GM12872 (cell line): Measurements from ENCODE around the gene MAMDC4.

Experiments used
- CTCF ChIP-seq: IDR thresholded peaks from 3 replicates; pipeline ENCODE4 v1.5.1; 2011; ENCODE audit warnings: low read depth, mild to moderate bottlenecking, low read length, moderate library complexity; ENCODE audit not compliant: insufficient read depth

MAMDC4 gene

GRCh38 chr9:136851941-136852663, at the start of gene MAMDC4:
TSS of gene MAMDC4 (plus strand) at chr9:136852346. CDS start at chr9:136852417, 71 bp downstream.
- no peak for TF ChIP-seq CTCF

DNA sequence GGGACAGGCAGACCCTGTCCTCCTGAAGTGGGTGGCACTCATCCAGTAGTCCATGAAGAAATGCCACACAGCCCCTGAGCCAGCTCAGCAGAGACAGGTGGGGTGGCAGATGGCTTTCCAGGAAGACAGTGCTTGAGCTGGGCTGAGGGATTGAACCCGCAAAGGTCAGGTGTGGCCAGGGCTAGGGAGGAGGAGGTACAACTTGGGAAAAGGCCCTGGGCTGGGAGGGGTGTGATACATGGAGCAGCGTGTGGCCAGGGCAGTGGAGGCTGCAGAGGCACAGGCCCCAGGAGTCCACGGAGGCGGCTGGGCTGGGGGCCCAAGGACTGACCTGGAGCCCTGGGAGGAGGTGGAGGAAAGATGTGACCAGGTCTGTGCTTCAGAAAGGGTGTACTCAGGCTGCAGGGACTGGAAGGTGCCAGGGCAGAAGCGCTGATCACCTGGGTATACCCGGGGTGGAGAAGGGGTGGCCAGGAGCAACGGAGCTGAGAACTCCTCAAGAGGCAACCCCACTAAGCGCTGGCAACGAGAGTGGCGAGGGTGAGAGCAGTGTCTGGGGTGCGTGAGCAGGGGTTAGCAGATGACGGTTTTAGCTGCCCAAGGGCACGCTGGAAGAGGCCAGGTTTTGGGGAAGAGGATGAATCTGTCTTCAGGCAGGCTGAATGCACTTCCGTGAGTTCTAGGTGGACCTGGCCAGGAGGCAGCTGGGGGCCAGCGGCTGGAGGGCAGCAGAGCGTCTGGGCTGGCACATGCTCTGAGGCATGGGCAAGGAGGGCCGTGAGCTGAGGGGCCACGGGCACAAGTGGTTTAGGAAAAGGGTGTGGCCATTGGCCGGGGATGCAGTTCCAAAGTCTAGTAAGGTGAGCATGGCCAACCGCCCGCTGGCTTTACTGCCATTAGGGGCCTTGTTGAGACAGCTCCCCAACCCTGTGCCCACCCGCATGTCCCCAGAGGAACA, 48.3 kb upstream of the MAMDC4 start:
- TF ChIP-seq CTCF, result no peak

DNA sequence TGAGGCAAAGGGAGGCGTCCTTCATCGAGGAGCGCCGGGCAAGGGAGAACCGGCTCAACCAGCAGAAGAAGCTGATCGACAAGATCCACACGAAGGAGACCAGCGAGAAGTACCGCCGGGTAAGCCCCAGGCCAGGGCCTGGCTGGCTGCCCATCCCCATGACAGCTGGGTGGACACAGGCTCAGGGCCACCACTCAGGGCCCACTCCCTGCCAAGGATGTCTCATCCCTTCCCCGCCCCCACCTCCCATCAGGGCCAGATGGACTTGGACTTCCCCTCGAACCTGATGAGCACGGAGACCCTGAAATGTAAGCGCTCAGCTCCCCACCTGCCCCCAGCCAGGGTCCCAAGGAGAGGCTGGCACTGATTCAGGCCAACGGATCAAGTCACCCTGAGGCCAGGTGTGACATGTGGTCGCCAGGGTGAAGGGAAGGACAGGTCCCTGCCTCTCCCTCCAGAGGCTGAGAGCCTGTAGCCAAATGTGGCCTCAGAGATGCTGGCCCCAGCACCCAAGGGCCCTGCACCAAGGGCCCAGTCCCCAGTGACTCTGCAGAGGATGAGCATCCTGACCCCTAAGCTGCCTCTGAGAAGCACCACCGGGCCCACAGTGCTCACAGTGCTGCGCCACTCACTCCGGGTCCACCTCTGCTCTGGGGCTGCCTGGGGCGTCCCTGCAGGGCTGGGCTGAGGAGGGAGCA, 47.5 kb upstream of the MAMDC4 start:
- TF ChIP-seq CTCF, result no peak

DNA sequence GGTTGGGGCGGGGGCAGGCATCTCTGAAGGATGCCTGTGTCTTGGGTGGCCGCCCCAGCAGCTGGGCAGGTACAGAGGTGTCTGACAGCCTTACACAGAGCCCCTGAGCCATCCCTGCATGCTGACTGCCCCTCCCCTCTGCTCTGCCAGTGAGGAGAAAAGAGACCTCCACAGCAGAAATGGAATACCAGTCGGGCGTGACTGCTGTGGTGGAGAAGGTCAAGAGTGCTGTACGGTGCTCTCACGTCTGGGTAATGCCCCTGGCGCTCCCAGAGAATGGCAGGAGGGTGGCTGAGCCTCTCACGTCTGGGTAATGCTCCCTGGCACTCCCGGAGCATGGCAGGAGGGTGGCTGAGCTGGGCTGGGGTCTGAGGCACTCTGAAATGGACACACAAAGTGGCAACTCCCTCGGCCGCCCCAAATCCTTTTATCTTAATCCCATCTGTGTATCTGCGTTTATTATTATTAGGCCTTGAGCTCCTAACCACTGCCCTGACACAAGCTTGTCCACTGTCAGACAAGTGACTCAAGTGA, 46.9 kb upstream of the MAMDC4 start:
- TF ChIP-seq CTCF, result no peak

GRCh38 chr9:136806067-136806466, 46.1 kb upstream of the MAMDC4 start:
- no peak for TF ChIP-seq CTCF

DNA sequence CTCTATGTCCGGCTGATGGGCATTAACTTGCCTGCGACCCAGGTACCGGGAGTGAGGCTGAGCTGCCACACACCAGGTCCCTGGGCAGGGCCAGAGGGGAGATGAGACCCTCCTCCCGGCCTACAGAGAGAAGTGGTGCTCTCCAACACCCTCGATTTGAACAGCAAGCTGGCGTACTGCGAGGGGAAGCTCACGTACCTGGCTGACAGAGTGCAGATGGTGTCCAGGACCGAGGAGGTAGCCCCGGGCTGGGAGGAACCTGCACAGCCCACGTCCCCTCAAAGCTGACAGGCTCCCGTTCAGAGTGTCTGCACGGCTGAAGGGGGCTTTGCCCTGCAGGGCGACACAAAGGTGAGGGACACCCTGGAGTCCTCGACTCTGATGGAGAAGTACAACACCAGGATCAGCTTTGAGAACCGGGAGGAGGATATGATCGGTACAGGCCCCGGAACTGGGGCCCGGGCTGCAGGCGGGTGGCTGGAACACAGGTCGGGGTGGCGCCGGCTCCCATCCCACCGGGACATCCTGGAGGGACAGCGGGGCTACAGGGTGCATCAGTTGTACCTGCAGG, 45.4 kb upstream of the MAMDC4 start:
- no peak for TF ChIP-seq CTCF
